PC-9 (cell line): Measurements from ENCODE around the gene PTCD2. TPM values are rescaled to one million over a fixed set of nuclear protein-coding genes. Genes with fewer than 3 reads are reported as not detected.

ENCODE experiments used
- BruUV-seq: library from RNA; stranded (reverse); fragments of 400-500 nt; replicated peaks from 2 replicates; lab custom pipeline; 2021; lab: Mats Ljungman, UMichigan
- CTCF ChIA-PET: fragments of 300-600 bp; sonication (Branson Sonifier 250); formaldehyde crosslinking; loops from one replicate; lab custom pipeline; 2022; ENCODE audit warnings: antibody characterized with exemption; lab: Charles Lee
- POLR2A ChIA-PET: fragments of 300-600 bp; sonication (Branson Sonifier 250); formaldehyde crosslinking; loops from one replicate; lab custom pipeline; 2022; ENCODE audit warnings: antibody characterized with exemption; ENCODE audit not compliant: unreplicated experiment; lab: Charles Lee
- DNase-seq, 2 experiments: peaks; one replicate each; pipeline versions ENCODE4 v3.0.0 to v3.0.0-alpha.2; 2015 to 2022; ENCODE audit warnings: mixed read lengths in 1 of 2
- H2AFZ ChIP-seq: fragments of 200-600 bp; sonication (generic); 2 replicates; pipeline ENCODE4 v1.8.1; 2017; ENCODE audit warnings: antibody characterized with exemption
- H3F3A ChIP-seq: fragments of 200-600 bp; sonication (generic); 2 replicates; pipeline ENCODE4 v1.8.1; 2017; ENCODE audit warnings: antibody characterized with exemption, mild to moderate bottlenecking, low read depth; ENCODE audit not compliant: insufficient read depth
- H3K27ac ChIP-seq: fragments of 200-600 bp; sonication (generic); 2 replicates; pipeline ENCODE4 v1.6.1; 2016; ENCODE audit warnings: mixed run types
- H3K27me3 ChIP-seq: fragments of 200-600 bp; sonication (generic); 2 replicates; pipeline ENCODE4 v1.6.1; 2016; ENCODE audit warnings: low read depth, mixed run types; ENCODE audit not compliant: insufficient read depth
- H3K36me3 ChIP-seq: fragments of 200-600 bp; sonication (generic); 2 replicates; pipeline ENCODE4 v1.6.1; 2016; ENCODE audit warnings: low read depth, mixed run types
- H3K4me1 ChIP-seq: fragments of 200-600 bp; sonication (generic); replicated peaks from 2 replicates; pipeline ENCODE4 v1.6.1; 2016; ENCODE audit warnings: mixed run types; ENCODE audit not compliant: insufficient read depth
- H3K4me2 ChIP-seq: fragments of 200-600 bp; sonication (generic); 2 replicates; pipeline ENCODE4 v1.6.1; 2017; ENCODE audit warnings: mixed run types
- H3K4me3 ChIP-seq: fragments of 200-600 bp; sonication (generic); 2 replicates; pipeline ENCODE4 v1.6.1; 2016; ENCODE audit warnings: mixed run types
- H3K79me2 ChIP-seq: fragments of 200-600 bp; sonication (generic); 2 replicates; pipeline ENCODE4 v1.6.1; 2017; ENCODE audit warnings: low read depth, mixed run types
- H3K9me2 ChIP-seq: fragments of 200-600 bp; sonication (generic); 2 replicates; pipeline ENCODE4 v1.8.1; 2017; ENCODE audit warnings: mild to moderate bottlenecking; ENCODE audit not compliant: insufficient read depth
- H3K9me3 ChIP-seq: fragments of 200-600 bp; sonication (generic); 2 replicates; pipeline ENCODE4 v1.8.1; 2016; ENCODE audit warnings: low read depth; ENCODE audit not compliant: insufficient read depth
- H4K20me1 ChIP-seq: fragments of 200-600 bp; sonication (generic); 2 replicates; pipeline ENCODE4 v1.8.1; 2017; ENCODE audit not compliant: insufficient read depth
- EZH2 ChIP-seq: fragments of 200-600 bp; sonication (generic); IDR thresholded peaks from 2 replicates; pipeline ENCODE4 v1.8.0; 2017; ENCODE audit warnings: antibody characterized with exemption, low read depth
- intact Hi-C: fragments of 100-400 bp; cut with micrococcal nuclease; formaldehyde crosslinking; loops from one replicate; pipeline ENCODE4 v1.10.0; 2022; ENCODE audit not compliant: unreplicated experiment
- total RNA-seq: library from RNA; stranded (reverse); gene quantifications from 2 replicates; pipeline ENCODE4 v1.2.3, GENCODE V29; 2021
- TF ChIP-seq, protein P1 (sequence below): fragments of 200-600 bp; sonication (generic); conservative IDR thresholded peaks from 2 replicates; pipeline ENCODE4 v1.6.1; 2017; ENCODE audit warnings: mixed run types, antibody characterized with exemption, mild to moderate bottlenecking, moderate library complexity

PTCD2 gene
- total RNA-seq, 1 experiment from 2014 or later = 15.5 TPM

DNA sequence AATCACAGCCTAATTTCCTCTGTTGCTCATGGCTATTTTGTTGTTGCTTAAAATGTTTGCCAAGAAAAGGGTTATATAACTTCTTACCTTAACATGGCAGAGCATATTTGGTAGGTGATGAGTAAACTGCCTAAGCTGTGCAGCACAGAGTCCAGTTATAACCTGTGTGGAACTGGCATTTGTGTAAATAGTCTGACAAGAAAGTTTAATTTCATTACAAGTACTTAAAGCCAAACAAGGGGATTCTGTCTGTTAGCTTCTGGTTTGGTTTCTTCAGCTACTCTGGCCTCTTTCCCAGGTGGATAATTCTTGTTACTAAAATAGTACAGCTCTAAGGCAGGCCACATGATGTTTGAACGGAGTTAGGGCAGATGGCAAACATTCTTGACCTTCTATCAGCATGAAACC is 72.2 kb downstream of the PTCD2 start:
- no peaks in the 10 kb centered on the region for H3K27me3 ChIP-seq
- no peaks in the 10 kb centered on the region for H3K9me2 ChIP-seq
- H3K9me3 ChIP-seq = no peaks in the 10 kb centered on the region
- H3K4me2 ChIP-seq = no peak overlapping the region
- H3F3A ChIP-seq = peaks cover 21% of the 10 kb centered on the region; the same call in 1 of the 2 replicates
- no peak overlapping the region for H3K27ac ChIP-seq
- intact Hi-C loops = no loop called here
- H3K4me3 ChIP-seq = no peak overlapping the region
- no TSS peak for BruUV-seq
- no peaks in the 10 kb centered on the region for H3K79me2 ChIP-seq
- H4K20me1 ChIP-seq = no peaks in the 10 kb centered on the region
- no peak overlapping the region for H2AFZ ChIP-seq
- CTCF ChIA-PET = no interaction called here
- no peak for TF ChIP-seq EZH2
- TF ChIP-seq, protein P1, sequence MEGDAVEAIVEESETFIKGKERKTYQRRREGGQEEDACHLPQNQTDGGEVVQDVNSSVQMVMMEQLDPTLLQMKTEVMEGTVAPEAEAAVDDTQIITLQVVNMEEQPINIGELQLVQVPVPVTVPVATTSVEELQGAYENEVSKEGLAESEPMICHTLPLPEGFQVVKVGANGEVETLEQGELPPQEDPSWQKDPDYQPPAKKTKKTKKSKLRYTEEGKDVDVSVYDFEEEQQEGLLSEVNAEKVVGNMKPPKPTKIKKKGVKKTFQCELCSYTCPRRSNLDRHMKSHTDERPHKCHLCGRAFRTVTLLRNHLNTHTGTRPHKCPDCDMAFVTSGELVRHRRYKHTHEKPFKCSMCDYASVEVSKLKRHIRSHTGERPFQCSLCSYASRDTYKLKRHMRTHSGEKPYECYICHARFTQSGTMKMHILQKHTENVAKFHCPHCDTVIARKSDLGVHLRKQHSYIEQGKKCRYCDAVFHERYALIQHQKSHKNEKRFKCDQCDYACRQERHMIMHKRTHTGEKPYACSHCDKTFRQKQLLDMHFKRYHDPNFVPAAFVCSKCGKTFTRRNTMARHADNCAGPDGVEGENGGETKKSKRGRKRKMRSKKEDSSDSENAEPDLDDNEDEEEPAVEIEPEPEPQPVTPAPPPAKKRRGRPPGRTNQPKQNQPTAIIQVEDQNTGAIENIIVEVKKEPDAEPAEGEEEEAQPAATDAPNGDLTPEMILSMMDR = no peak
- H3K4me1 ChIP-seq = peaks cover 51% of the 10 kb centered on the region
- no peaks in the 10 kb centered on the region for H3K36me3 ChIP-seq
- POLR2A ChIA-PET = no interaction called here
- DNase-seq = no peak

DNA sequence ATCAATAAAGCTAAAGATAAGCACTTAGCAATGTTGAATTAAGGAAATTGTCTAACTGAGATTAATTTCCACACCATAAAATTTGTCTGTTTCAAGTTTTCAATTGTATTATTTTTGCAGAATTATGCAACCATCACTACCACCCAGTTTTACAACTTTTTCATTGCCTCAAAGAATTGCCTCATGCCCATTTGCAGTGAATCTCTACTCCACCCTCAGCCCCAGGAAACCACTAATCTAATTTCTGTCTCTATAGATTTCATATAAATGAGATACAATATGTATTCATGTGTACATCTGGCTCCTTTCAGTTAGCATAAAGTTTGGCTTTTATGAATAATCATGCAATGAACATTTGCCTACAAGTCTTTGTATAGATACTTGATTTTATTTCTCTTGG is 72.9 kb downstream of the PTCD2 start:
- CTCF ChIA-PET = no interaction called here
- Histone ChIP-seq H3K27ac (no peak overlapping the region), H3K4me3 (no peak overlapping the region), H2AFZ (no peak overlapping the region), H3K9me3 (no peaks in the 10 kb centered on the region), H3K9me2 (no peaks in the 10 kb centered on the region), H4K20me1 (no peaks in the 10 kb centered on the region), H3K4me2 (no peak overlapping the region), H3K79me2 (no peaks in the 10 kb centered on the region), H3F3A (peaks cover 17% of the 10 kb centered on the region; the same call in 1 of the 2 replicates), H3K4me1 (peaks cover 51% of the 10 kb centered on the region), H3K27me3 (no peaks in the 10 kb centered on the region), H3K36me3 (no peaks in the 10 kb centered on the region)
- TF ChIP-seq, protein P1 = no peak
- no peak for TF ChIP-seq EZH2
- BruUV-seq = no TSS peak
- intact Hi-C loops = no loop called here
- POLR2A ChIA-PET = no interaction called here
- DNase-seq = no peak

DNA sequence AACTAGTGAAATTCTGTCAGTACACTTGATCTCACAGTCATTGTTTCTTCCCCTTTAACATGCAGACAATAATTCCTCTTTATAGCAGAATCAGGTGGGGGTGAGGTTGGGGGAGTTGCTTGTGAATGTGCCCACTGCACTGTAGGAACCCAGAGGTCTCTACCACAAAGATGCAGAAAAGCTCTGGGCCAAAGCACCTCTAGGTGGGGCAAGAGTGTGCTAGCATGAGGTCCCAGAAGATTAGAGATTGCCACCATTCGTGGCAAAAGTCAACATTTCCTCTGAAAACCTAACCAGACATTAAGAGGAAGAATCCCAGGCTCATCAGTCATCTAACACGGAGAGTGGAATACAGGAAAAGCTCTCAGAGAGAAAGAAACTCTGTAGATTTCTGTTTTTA is 74.5 kb downstream of the PTCD2 start:
- no peak overlapping the region for H3K4me3 ChIP-seq
- H3K27me3 ChIP-seq = no peaks in the 10 kb centered on the region
- no peak overlapping the region for H3K27ac ChIP-seq
- POLR2A ChIA-PET = no interaction called here
- peaks cover 9% of the 10 kb centered on the region; the same call in 1 of the 2 replicates for H3F3A ChIP-seq
- no peaks in the 10 kb centered on the region for H4K20me1 ChIP-seq
- BruUV-seq = no TSS peak
- H3K9me2 ChIP-seq = no peaks in the 10 kb centered on the region
- no peak for DNase-seq
- H3K79me2 ChIP-seq = no peaks in the 10 kb centered on the region
- peaks cover 4% of the 10 kb centered on the region for H3K9me3 ChIP-seq
- intact Hi-C loops = no loop called here
- CTCF ChIA-PET = no interaction called here
- no peak overlapping the region for H2AFZ ChIP-seq
- H3K4me2 ChIP-seq = no peak overlapping the region
- no peaks in the 10 kb centered on the region for H3K36me3 ChIP-seq
- peaks cover 49% of the 10 kb centered on the region for H3K4me1 ChIP-seq
- TF ChIP-seq EZH2 = no peak
- TF ChIP-seq, protein P1 = no peak; the same call in 1 of the 2 replicates
